ENCODE results near the gene NAA10.

The NAA10 gene

DNA sequence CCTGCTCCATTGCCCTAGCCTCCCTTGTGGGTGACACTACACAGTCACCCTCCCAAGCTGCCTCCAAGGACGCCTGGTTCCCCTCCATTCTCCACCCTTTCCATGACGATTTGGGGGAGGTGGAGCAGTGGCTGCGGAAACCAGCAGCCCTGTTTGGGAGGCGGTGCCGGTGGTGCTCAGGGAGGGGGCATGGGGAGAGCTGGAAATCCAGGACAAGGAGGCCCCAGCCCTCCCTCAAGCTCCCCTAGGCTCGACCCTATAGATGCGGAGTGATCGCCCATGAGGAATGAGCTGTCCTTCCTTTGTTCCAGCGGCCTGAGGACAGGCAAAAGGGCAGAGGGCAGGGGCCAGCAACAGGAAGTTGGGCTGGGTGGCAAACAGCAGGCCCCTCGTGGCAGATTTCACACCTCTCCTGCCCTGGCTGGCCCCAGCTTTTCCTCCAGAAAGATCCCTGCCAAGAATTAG is 13.2 kb upstream of the NAA10 start:
- no peak for DNase-seq

DNA sequence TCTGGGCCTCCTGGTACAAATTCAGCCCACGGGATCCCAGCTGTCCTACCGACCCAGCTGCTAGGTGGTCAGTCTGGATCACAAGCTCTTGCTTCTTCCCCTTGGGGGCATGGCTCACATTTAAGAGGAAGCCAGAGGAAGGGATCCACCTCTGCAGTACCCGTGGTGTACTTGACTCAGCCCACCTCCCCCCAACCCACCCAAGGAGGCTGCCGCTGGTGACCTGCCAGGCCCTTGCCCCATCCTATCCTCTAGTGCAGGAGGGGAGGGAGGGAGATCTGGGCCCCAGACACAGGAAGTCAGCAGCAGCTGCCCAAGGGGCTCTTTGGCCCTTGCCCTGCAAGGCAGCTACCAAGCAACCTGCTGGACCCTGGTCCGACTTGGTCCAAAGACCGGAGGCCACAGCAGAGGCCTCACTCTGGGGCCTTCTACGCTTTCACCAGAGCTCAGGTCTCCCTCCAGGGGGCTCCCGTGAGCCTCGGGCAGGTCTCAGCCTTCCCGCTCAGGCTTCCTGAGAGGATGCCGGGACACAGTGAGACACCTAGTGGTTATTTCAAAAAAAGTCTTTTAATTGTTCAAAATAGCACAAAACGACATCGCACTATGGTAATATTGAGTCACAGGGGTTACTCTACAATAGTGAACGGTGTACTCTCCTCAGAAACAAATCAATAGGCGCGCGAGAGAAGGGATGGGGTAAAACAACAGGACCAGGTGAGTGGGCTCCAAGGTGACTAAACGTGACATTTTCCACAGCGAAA is 12.4 kb upstream of the NAA10 start:
- peak; percentile 57 for DNase-seq

DNA sequence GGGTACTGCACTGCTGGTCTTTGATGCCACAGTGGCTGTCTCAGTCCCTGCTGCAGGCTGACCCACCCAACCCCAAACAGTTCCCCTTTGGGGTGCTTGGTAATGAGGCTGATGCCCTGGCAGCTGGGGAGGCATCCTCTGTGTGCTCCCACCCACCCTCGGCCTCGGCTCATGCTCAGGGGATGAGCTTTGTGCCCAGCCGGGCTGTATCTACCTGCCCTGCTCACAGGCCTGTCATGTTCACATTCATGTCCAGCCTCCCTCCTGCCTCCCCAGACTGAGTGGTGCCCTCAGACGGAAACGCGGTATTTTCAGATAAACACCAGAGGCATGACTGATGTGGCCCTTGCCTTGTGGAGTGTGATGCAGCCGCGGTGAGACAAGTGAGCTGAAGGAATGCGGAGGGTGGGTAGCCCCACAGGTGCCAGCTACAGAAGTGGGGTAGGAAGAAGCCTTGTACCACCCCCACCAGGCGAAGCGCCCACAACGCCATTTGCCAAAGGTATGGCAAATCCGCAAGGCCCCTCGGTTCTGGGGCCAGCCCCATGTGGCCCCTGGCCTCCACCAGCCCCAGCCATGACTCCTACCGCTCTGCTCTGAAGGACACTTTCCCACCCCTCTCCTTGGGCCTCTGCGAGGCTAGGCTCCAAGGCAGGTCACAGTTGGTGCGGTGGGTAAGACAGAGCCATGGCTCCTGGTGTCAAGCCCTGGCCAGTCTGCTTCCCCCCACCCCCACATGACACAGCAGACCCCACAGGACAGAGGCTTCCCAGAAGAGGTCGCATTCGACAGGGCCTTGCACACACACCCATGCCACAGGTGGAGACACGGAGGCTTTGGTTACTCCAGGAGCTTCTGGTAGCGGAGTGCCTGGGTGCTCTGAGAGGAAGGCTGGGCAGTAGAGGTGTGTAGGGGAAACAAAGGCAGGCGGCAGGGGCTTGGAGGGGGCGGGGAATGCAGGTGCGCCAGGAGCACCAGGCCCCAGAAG is 11.4 kb upstream of the NAA10 start:
- no peak for DNase-seq

DNA sequence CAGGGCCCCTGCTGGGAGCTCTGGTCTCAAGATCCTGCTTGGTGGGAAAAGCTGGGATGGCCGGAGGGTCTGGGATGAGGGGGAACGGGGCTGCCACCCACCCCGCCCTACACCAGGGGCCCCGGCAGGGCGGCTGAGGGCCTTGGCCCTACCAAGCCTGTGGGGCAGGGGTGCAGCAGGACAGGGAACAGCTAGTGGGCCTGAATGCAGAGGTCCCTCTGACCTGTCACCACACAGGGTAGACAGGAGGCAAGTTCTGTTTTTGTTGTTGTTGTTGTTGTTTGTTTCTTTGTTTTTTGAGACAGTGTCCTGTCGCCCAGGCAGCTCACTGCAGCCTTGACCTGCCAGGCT is 9.9 kb upstream of the NAA10 start:
- DNase-seq = no peak

DNA sequence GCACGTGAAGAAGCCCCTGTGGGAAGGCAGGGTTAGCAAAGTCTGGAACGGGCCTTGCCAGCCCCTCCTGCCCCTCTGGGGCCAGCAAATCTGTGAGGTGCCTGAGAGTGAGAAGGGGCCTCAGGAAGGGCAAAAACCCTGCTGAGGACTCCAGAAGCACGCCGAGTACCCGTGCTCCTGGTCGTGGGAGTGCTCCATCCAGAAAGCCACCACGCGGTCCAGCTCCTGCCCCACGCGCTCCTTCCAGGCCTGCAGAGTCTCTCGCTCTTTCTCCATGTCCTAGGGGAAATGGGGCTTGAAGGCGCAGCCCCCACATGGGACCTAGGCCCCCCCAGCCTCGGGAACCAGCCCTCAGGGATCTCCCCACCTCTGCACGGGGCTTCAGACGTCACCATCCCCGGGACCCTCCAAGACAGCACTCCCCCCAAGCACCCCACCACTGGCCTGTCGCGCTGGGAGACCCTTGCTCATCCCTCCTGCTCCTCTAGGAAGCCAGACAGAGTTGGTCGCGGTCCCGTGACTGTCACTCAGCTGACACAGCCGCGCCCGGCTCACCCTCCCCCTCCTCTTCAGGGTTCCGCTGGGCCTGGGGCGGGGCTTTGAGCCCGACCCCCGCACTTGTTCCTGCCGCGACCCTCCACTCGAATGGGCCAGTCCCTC is 9.4 kb upstream of the NAA10 start, which contains the start of gene RENBP:
Gene RENBP, minus strand, starts transcription at position 504 of the 660 bp plus-strand sequence. Its CDS starts 33 bp downstream, at position 471.
- DNase-seq = no peak

DNA sequence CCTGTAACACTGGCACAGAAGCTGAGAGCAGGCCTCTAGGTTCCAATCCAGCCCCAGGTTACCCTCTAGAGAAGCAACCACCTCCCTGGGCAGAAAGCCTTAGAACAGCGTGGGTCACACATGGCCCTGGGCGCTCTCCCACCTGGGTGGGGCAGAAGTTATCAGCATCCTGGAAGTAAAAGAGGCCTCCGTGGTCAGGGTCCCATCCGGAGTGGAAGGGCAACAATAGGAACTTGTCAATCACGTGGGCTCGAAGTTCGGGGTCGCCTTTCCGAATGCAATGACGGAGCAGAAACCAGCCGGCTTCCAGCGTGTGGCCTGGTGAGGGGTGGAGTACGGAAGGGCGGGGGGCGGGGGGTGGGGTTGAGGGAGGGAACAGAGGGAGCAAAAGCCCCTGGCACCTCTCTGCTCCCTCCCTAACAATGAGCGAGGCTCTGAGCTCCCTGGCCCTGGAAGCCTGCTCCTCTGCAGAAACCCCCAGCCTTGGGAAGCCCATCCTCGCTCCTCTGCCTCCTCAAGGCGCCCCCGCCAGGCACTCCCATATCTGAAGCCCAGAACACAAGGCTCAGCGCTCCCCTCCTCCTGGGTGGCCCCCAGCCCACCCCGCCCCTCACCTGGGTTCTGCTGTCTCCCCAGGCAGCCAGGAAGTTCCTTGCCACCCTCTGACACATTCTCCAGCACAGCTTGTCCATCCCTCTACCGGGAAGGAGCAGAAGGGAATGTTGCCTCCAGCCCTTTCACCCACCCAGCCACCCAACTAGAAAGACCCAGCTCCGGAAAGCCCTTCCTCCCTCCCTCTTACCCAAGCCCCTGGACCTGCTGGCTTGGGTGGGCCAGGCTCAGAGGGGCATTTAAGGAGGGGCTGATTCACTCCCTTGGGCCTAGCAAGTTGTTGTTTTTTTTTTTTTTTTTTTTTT is 6.8 kb upstream of the NAA10 start:
- no peak for DNase-seq

DNA sequence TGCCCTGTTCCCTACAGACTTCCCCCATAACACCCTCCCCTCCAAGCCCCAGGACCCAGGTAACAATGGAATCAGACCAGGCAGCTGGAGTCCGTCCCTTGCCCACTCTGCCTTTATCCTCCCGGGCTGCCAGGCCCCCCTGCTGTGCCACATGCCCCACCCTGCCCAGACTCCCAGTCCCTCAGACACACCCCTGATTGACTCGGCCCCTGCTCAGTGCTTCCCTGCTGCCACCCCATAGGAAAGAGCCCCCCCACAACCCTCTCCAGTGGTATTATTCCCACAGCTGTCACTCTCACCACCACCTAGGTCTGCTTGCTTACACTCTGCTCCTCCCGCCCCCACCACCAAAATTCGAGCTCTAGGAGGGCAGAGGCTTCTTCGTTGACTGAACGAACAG is 4.7 kb upstream of the NAA10 start:
- no peak for DNase-seq

DNA sequence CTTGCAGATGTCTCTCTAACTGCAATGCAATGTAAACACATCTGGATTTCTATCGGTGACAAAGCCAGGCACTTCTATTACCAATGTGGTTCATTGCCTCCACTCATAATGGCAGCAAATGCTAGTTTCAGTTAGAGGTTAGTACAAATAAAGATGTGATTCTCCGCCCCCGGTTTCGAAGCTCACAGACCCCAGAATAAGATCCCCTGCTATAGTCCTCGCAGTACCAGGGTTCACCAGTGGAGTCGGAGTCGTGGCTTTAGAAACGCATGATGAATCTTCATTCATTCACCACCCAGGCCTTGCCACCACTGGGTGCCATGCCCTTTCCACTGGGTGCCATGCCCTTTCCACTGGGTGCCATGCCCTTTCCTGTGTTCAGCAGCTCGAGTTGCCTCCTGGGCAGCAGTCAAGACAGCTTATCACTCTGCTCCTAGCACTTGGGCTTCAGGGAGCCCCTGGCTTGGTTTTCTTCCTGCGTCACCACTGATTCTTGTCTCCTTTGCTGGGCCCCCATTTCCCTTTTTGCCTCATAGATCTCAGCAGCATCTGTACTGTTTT is 3.5 kb upstream of the NAA10 start:
- DNase-seq = no peak

DNA sequence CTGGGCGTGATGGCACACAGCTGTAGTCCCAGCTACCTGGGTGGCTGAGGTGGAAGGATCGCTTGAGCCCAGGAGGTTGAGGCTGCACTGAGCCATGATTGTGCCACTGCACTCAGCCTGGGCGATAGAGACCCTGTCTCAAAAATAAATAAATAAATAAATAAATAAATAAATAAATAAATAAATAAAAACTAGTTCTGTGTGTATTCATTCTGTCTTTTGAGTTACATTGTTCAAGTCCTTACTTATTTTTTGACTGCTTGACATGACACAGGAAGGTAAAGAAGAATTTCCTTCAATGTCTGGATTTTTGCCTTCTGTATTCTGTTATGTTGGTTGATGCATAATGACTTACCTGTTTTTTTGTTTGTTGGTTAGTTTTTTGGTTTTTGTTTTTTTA is 2.2 kb upstream of the NAA10 start:
- DNase-seq = no peak

DNA sequence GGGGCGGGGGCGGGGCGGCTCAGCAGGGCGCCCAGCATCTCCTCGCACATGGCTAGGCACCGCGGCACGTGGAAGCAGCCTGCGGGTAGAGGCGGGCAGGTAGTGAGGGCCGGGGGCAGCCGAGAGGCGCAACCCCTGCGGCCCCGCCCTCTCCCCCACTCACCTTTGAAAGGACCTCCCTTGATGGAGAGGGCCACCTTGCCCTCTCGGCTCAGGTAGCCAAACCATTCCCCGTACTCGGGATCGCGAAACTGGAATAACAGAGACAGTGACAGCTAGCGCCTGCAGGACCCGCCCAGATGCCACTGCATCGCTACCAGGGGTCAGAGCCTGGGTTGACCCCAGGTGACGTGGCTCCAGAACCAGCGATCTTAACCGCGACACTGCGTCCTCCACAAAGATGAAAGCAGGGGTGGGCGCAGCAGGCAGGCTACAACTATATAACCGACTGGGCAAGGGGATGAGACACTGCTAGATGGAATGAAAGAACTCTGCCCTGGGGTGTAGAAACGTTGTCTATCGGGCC is 552 bp upstream of the NAA10 start:
- no peak for DNase-seq

DNA sequence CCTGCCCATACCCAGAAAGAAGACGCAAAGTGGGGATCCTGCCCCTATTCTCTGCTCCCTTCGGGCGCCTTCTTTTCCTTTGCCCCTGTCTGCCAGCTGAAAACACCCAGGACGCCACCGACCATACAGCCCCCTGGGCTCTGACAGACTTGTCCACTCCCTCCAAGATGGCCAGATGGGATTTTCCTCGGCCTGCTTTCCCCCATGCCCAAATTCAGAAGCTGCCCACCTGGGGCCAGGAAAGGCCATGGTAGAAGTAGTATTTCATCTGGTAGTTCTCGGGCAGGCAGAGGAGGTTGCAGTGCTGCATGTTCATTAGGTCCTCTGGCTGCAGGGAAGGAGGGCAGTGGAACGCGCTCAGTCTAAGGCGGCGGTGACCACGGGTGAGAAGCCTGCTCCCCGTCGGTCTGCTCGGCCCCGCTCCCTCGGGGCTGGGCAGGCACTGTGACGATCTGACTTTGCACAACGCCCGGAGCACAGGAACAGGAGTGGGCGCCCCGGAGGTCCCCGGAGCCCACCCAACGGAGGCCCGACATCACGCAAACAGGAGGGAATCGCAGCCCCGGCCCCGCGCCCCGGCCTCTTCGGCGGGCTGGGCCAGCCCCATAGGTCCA is 582 bp downstream of the NAA10 start:
- DNase-seq = no peak

DNA sequence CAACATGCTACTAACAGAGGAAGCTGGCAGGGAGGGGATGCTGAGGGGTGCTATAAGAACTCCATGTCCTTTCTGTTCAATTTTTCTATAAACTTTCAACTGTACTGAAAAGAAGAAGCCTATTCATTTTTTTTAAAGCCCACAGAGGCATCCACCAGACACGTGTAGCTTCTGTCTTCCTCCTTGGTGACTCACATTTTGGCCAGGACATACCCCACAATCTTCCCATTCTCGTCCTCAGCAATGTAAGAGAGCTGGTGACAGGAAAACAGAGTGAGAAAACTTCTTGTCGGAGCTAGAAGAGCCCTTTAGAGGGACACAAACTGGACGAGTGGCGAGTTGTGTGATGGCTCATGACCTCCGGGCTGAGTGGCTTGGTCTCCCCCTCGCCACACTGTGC is 1.1 kb downstream of the NAA10 start:
- DNase-seq = no peak

DNA sequence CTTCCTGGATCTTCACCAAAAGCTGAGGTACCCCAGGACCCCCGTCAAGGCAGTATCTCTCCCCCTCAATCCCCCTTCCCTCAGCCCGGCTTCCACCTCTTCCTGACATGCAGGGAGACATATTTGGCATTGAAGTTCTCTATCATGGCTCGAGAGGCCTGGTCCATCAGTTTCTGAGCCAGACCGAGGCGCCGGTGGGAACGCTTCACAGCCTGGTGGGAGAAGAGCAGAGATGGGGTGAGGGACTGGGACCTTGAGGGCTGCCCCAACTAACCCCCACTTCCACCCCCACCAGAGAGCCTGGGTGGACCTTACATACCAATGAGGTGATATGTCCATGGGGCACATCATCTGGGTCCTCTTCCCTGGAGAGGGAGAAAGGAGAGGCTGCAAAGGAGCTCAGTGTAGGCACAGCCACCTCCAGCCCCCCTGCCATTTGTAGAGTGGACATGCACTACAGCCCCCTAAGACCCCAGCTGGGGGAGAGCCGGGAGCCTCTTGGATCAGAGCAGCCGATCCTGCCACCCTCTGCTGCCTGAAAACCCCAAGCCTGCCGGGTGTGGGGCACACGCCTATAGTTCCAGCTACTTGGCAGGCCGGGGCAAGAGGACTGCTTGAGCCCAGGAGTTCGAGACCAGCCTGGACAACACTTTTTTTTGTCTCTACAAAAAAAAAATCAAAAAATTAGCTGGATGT is 2.5 kb downstream of the NAA10 start:
- no peak for DNase-seq

DNA sequence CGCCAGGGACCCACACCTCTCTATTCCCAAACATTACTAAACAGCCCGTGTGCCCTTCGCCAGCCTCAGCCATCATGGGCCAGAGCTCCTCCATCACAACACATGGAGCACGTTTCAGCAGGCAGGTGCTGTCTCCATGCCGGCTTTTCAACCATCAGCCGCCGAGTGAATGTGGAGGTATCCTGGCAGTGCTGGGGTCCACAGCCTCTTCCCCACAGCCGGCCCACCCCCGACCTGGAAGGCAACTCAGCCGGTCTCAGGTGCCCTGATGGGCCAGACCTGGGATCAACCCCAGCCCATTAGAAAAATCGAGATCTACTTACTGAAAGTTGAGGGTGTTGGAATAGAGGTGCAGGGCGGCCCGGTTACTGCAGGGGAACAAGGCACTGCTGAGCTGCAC is 3.1 kb downstream of the NAA10 start:
- DNase-seq = no peak

DNA sequence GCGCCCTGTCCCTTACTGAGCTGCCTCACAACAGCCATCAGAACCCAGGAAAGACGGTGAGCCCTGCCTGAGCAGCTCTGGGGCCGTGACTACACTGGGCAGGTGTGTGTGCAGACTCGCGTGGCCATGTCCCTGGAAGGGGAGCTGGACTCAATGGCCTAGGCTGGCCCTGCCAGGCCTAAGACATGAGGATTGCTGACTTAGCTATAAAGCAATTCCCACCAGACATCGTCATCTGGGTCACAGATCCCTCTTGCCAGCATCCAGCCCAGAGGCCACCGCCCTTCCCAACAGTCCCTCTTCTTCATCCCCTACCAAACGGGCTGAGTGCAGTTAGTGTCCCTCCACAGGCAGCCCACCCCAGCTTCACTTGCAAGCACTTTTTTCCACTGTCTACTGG is 3.7 kb downstream of the NAA10 start:
- DNase-seq = no peak

DNA sequence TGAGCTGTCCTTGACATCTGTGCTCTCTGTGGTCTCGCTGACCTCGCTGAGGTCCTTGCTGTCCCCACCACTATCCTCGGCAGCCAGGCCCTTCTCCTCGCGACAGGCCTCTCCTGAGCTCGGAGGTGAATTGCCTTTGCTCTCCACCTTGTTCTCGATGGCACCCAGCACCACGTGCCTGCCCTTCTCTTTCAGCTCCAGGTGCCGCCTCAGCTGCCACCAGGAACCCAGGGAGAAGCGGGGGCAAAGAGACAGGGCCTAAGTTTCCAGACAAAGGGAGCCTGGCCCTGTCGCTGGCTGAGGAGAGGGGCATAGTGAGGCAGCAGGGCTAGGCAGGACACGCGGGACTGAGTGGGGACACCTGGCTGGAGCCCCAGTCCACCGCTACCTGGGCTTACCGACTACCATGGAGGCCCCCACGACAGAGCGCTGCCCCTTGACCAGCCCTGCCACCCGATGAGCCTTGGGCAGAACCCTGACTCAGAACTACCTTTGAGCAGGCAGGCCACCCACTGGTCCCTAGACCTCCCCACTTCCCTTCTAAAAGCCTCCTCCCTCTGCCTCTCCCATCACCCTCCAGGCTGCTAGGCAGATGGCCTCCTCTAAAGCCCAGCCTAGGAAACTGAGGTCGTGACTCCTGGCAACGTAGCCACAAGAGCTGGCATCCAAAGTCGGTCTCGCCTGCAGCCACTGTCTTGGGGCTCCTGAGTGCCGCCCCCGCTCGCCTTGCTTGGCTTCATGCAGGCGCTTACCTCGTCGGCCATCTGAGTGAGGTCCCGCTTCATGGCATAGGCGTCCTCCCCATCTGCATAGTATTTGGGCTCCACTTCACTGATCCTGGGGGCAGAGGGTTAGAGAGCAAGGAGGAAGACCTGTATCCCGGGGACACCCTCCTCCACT is 4.6 kb downstream of the NAA10 start:
- DNase-seq = no peak

DNA sequence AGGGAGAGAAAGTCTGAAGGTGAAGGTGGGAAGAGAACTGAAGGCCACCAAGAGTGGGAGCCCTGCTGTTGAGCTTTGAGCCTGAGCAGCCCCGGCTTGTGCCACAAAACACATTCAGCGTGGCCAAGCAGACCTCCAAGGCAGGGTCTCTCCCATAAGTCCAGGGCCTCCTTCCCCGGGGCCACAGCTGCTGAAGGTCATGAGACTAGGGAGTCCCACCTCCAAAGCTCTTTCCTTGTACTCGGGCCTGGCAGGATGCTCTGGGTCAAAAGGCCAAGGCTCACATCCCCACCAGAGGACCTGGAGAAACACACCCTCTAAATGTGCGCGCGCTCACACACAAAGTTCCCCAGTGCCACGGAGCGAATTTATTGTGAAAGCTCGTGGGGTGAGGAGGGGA is 5.3 kb downstream of the NAA10 start:
- DNase-seq = no peak

DNA sequence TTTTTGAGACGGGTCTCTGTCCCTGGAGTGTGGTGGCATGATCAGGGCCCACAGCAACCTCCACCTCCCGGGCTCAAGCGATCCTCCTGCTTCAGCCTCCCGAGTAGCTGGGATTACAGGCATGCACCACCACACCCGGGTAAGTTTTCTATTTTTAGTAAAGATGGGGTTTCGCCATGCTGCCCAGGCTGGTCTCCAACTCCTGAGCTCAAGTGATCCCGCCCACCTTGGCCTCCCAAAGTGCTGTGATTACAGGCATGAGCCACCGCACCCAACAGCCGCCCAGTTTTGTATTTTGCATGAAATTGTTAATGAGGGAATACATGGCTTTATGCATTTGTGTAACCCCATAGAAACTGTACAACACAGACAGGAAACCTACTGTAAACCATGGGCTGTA is 6.0 kb downstream of the NAA10 start:
- DNase-seq = no peak

Data from NCI-H2029 (cell line).